Measurements from ENCODE around the gene LRR1. TPM values are rescaled to one million over a fixed set of nuclear protein-coding genes. Genes with fewer than 3 reads are reported as not detected.

Gene LRR1
- total and polyA plus RNA-seq, 12 donors = 4.7 to 20.9 (median 10.0) TPM

DNA sequence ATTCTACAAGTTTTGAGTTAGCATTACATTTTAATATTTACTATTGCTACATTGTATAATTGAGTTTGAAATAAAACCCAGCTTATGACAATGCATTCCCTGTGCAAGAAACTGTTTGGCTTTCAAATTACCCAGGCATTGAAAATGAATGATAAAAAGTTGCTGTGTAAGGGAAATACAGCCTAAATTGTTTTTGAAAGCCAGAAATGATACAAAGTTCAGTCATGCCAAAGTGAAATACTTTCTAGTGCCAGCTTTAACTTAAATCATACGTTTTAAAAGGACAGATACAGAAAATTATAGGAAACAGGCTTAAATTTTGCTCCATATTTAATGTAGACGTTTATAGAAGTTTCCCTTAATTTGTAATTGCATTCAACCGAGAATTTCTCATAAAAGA, 24.6 kb downstream of the LRR1 start:
- H3K27me3 ChIP-seq = no peaks in the 10 kb centered on the region
- H3K9me3 ChIP-seq (replicated peaks in 1 of 3) = no peaks in the 10 kb centered on the region
- TF ChIP-seq POLR2A (IDR thresholded peaks at IDR 0.05) = no peak
- no peak for DNase-seq
- H3K4me1 ChIP-seq (replicated peaks in 1 of 2) = peaks cover 18 to 52% of the 10 kb centered on the region in 2 donors
- no peak overlapping the region for H3K27ac ChIP-seq
- peaks cover 0 to 16% of the 10 kb centered on the region in 2 donors for H3K36me3 ChIP-seq (replicated peaks in 1 of 2)
- intact Hi-C loops (cut with DNase I) = no loop called here
- 46 to 64% (median 52%) methylated on average over 3 of the region's 3 CpGs for WGBS, 4 donors
- H3K4me3 ChIP-seq = no peak overlapping the region

DNA sequence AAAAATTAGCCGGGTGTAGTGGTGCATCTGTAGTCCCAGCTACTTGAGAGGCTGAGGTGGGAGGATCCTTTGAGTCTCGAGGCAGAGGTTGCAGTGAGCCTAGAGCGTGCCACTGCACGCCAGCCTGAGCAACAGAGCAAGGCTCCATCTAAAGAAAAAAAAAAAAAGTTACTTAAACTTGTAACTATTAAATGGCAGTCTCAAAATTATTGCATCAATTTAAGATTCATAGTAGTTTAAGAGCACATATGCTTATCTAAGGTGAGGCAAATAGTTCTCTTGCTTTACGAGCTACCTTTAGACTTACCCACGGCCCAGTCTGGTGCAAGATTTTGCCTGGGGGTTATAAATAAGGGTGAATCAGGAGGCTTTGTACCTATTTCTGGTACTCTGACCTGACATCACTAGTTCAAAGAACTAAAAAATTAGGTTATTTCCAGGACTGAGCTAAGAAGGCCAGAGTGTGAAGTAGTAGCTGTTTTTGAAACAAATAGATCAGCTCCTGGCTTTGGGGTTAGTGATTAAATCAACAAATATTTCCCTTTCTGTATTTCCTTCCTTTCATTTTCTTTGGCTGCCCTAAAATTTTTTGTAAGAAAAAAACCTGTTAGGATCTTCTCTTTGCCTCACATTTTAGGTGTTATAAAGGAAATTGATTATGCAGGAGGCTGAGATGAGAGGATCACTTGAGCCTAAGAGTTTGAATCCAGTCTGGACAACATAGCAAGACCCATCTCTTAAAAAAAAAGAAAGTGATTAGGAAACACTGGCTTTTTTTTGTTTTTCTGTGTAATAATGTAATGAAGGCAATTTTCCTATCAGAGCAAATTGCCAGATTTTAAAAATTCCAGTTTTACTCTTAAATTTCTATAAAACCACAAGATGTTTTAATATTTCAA, 25.4 kb downstream of the LRR1 start:
- H3K4me1 ChIP-seq (replicated peaks in 1 of 2) = peaks cover 18 to 44% of the 10 kb centered on the region in 2 donors
- intact Hi-C loops (cut with DNase I) = no loop called here
- H3K36me3 ChIP-seq (replicated peaks in 1 of 2) = peaks cover 0 to 10% of the 10 kb centered on the region in 2 donors
- no peak for DNase-seq
- H3K27ac ChIP-seq = peak overlapping the region in 1 of 5 donors; percentile 23
- no peaks in the 10 kb centered on the region for H3K27me3 ChIP-seq
- H3K4me3 ChIP-seq = no peak overlapping the region
- 77 to 82% (median 79%) methylated on average over 6 of the region's 6 CpGs for WGBS, 4 donors
- TF ChIP-seq POLR2A (IDR thresholded peaks at IDR 0.05) = no peak
- TF ChIP-seq, protein P1, sequence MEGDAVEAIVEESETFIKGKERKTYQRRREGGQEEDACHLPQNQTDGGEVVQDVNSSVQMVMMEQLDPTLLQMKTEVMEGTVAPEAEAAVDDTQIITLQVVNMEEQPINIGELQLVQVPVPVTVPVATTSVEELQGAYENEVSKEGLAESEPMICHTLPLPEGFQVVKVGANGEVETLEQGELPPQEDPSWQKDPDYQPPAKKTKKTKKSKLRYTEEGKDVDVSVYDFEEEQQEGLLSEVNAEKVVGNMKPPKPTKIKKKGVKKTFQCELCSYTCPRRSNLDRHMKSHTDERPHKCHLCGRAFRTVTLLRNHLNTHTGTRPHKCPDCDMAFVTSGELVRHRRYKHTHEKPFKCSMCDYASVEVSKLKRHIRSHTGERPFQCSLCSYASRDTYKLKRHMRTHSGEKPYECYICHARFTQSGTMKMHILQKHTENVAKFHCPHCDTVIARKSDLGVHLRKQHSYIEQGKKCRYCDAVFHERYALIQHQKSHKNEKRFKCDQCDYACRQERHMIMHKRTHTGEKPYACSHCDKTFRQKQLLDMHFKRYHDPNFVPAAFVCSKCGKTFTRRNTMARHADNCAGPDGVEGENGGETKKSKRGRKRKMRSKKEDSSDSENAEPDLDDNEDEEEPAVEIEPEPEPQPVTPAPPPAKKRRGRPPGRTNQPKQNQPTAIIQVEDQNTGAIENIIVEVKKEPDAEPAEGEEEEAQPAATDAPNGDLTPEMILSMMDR (IDR thresholded peaks at IDR 0.05) = no peak
- H3K9me3 ChIP-seq (replicated peaks in 1 of 3) = no peaks in the 10 kb centered on the region

DNA sequence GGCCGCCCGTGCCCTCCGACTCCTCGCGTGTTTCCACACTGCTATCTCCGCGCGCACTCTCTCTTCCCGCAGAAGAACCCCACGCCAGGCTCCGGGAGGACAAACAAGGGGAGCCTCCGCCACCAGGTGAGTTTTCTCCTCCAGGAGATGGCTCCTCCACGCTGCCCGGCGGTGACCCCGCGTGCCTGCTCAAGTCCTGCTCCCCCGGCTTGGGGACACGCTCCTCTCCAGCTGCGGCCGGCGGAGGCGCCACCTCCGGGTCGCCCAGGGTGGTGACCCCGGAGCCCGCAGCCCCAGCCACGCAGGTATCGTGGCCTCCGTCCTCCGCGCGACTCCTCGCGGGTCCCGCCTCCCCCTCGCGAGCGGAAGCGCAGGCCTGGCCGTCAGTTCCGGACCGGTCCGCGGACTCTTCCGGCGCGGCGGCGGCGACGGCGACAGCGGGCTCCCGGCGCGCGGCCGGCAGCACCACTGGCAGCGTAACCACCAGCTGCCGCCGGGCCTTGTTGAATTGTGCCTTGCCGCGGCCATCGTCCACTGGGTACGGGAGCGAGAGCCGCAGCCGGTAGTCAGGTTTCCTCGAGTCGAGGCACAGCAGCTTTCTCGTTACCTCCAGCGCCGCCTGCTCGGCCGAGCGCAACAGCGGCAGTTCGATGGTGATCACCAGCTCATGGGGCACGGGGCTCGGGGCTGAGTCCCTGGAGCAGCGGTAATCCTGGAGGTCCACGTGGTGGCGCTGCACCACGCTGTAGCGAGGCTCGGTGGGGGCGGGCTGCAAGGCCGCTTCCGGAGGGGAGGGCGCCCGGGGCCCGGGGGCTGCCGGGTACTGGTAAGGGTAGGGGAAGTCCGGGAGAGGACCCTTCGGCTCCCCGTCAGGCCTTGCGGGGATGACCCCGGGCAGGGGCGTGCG, 35.2 kb downstream of the LRR1 start:
- peak overlapping the region; percentile 43 to 91 (median 87) for H3K4me3 ChIP-seq
- H3K27me3 ChIP-seq = no peaks in the 10 kb centered on the region
- WGBS, 4 donors = 0% methylated on average over 16 to 101 of the region's 101 CpGs
- peak overlapping the region; percentile 73 to 99 (median 98) for H3K27ac ChIP-seq
- no peaks in the 10 kb centered on the region for H3K9me3 ChIP-seq (replicated peaks in 1 of 3)
- peak; percentile 92 to 95 (median 93) for DNase-seq
- peaks cover 24 to 33% of the 10 kb centered on the region in 2 donors for H3K4me1 ChIP-seq (replicated peaks in 1 of 2)
- TF ChIP-seq POLR2A (IDR thresholded peaks at IDR 0.05) = peak; percentile 88 to 89
- TF ChIP-seq, protein P1 (IDR thresholded peaks at IDR 0.05) = peak; percentile 48 to 81 (median 76)
- intact Hi-C loops (cut with DNase I) = loop anchor here in 1 of 2 donors (10.0 kb wide), 1 partner anchor 131 kb away; the partner anchor contains the start of gene KLHDC2
- peaks cover 0 to 5% of the 10 kb centered on the region in 2 donors for H3K36me3 ChIP-seq (replicated peaks in 1 of 2)

- Histone ChIP-seq H3K9me3 (replicated peaks in 1 of 3) (no peaks in the 10 kb centered on the region), H3K4me3 (peak within 1 kb of the TSS; percentile 43 to 91 (median 87)), H3K27me3 (no peaks in the 10 kb centered on the region), H3K36me3 (replicated peaks in 1 of 2) (peaks cover 0 to 5% of the 10 kb centered on the region in 2 donors), H3K4me1 (replicated peaks in 1 of 2) (peaks cover 24 to 33% of the 10 kb centered on the region in 2 donors), H3K27ac (peak within 1 kb of the TSS; percentile 73 to 99 (median 98))
- intact Hi-C loops (cut with DNase I) = loop anchor here (5.0 to 10.0 kb wide), 2 partner anchors 130 to 133 kb away; partner anchors contain the start of gene KLHDC2 (in 2 of the 2)
- 0 to 4% (median 0%) methylated on average over 5 to 80 of the region's 80 CpGs for WGBS, 4 donors
- peak; percentile 77 to 89 (median 81) for DNase-seq
- TF ChIP-seq, protein P1 (IDR thresholded peaks at IDR 0.05) = no peak
- TF ChIP-seq POLR2A (IDR thresholded peaks at IDR 0.05) = peak; percentile 34 to 57
Observed at GRCh38 chr14:49634547-49635334, 36.0 kb downstream of the LRR1 start, which contains the start of gene DNAAF2. Gene DNAAF2 (minus strand): TSS chr14:49635244. CDS start chr14:49635149, 95 bp downstream.

Data from adrenal gland (tissue), 12 donors.